Measurements from ENCODE around the gene ARHGAP32.
"Not testable (repeated sequence)": the region's sequence is repeated elsewhere in the genome, so short reads cannot be mapped to it uniquely, and the experiment has no call there.

Gene ARHGAP32

GRCh38 chr11:128924510-128925249 lies 267.4 kb downstream of the ARHGAP32 start:
- TF ChIP-seq CTCF (IDR thresholded peaks at IDR 0.05; ENCODE audit: low read depth, low read length): no peak
- no peak for DNase-seq
- no peaks in the 10 kb centered on the region for H3K27me3 ChIP-seq (ENCODE audit: insufficient read depth, low read depth, severe bottlenecking)
- no peak overlapping the region for H3K4me3 ChIP-seq (ENCODE audit: low read depth, low read length)
- no peak overlapping the region for H3K27ac ChIP-seq
- H3K9me3 ChIP-seq (ENCODE audit: severe bottlenecking): no peaks in the 10 kb centered on the region
- no peaks in the 10 kb centered on the region for H3K36me3 ChIP-seq

DNA sequence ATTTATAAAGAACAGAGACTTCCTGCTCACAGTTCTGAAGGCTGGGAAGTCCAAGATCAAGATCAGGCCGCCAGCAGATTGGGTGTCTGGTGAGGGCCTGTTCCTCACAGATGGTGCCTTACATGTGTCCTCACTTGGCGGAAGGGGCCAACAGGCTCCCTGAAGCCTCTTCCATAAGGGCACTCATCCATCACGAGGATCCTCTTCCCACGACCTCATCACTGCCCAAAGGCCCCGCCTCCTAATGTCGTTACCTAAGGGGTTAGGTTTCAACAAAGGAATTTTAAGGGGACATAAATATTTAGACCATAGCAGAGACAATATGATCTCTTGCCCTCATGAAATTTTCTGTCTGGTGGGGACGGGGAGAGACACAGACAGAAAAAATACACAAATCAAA lies 268.0 kb downstream of the ARHGAP32 start:
- no peaks in the 10 kb centered on the region for H3K27me3 ChIP-seq (ENCODE audit: insufficient read depth, low read depth, severe bottlenecking)
- no peak for TF ChIP-seq CTCF (IDR thresholded peaks at IDR 0.05; ENCODE audit: low read depth, low read length)
- no peaks in the 10 kb centered on the region for H3K36me3 ChIP-seq
- no peaks in the 10 kb centered on the region for H3K9me3 ChIP-seq (ENCODE audit: severe bottlenecking)
- no peak overlapping the region for H3K4me3 ChIP-seq (ENCODE audit: low read depth, low read length)
- DNase-seq: no peak
- no peak overlapping the region for H3K27ac ChIP-seq

DNA sequence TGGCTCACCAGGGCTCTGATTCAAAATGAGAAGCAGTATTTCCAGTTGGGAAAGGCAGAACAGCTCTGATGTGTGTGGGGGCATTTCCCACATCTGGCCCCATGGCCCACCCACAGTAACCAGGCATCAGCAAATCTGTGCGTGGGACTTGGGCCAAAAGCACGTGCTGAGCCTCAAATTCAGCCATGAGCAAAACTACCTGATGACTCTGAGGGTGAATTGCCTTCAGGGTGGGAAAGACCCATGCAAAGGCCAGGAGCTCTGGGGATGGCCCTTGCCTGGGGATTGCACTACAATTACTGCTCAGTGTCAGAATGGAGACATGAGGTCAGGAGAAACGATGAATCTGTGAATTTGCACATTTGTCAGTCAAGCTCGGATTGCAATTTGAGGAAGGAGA lies 270.3 kb downstream of the ARHGAP32 start:
- Histone ChIP-seq H3K36me3 (no peaks in the 10 kb centered on the region), H3K4me3 (ENCODE audit: low read depth, low read length) (no peak overlapping the region), H3K27ac (no peak overlapping the region), H3K27me3 (ENCODE audit: insufficient read depth, low read depth, severe bottlenecking) (no peaks in the 10 kb centered on the region), H3K9me3 (ENCODE audit: severe bottlenecking) (no peaks in the 10 kb centered on the region)
- no peak for DNase-seq
- TF ChIP-seq CTCF (IDR thresholded peaks at IDR 0.05; ENCODE audit: low read depth, low read length): no peak

DNA sequence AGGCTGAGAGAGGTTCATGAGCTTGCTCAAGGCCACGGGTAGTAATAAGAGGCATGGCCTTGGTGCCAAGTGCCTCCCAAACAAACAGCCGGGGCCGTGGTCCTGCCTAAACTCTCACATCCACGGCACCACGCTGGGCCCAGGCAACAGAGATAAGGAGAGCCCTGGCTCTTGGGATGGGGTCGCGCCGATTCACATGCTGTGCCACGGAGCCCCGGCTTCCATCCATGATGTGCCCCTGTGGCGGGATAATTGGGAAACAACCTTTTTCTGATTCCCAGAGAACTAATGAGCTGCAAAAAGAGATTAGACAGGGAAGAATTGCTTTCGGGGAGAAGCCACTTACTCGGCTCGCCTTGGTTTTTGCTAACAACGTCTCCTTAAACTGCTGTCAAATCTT lies 271.5 kb downstream of the ARHGAP32 start:
- H3K4me3 ChIP-seq (ENCODE audit: low read depth, low read length): no peak overlapping the region
- no peak for TF ChIP-seq CTCF (IDR thresholded peaks at IDR 0.05; ENCODE audit: low read depth, low read length)
- no peak overlapping the region for H3K27ac ChIP-seq
- no peaks in the 10 kb centered on the region for H3K27me3 ChIP-seq (ENCODE audit: insufficient read depth, low read depth, severe bottlenecking)
- H3K9me3 ChIP-seq (ENCODE audit: severe bottlenecking): no peaks in the 10 kb centered on the region
- no peak for DNase-seq
- no peaks in the 10 kb centered on the region for H3K36me3 ChIP-seq

DNA sequence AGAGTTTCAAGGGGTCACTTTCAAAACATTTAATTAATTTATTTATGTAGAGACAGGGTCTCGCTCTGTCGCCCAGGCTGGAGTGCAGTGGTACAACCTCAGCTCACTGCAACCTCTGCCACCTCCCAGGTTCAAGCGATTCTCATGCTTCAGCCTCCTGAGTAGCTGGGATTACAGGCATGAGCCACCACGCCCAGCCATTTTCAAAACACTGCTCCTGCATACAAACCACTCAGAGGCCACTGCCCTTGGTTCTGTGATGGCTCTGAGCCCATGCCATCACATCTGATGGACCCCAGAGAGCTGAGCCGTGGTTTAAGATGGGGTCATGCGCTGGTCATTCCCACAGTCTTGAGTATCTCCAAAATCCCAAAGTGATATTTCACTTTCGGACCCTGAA lies 272.5 kb downstream of the ARHGAP32 start:
- DNase-seq: not testable (repeated sequence)

GRCh38 chr11:128919216-128919615 lies 272.9 kb downstream of the ARHGAP32 start:
- DNase-seq: no peak
- Histone ChIP-seq H3K27me3 (ENCODE audit: insufficient read depth, low read depth, severe bottlenecking) (no peaks in the 10 kb centered on the region), H3K4me3 (ENCODE audit: low read depth, low read length) (no peak overlapping the region), H3K27ac (no peak overlapping the region), H3K36me3 (no peaks in the 10 kb centered on the region), H3K9me3 (ENCODE audit: severe bottlenecking) (no peaks in the 10 kb centered on the region)
- TF ChIP-seq CTCF (IDR thresholded peaks at IDR 0.05; ENCODE audit: low read depth, low read length): no peak

More for the DNA sequence above, 272.5 kb downstream of the ARHGAP32 start:
- not testable (repeated sequence) for H3K36me3 ChIP-seq; H3K4me3 ChIP-seq (ENCODE audit: low read depth, low read length); H3K27ac ChIP-seq; H3K9me3 ChIP-seq (ENCODE audit: severe bottlenecking); H3K27me3 ChIP-seq (ENCODE audit: insufficient read depth, low read depth, severe bottlenecking)

All from WERI-Rb-1 (cell line).